ENCODE measurements around the gene CRYGC. TPM values are rescaled to one million over a fixed set of nuclear protein-coding genes. Genes with fewer than 3 reads are reported as not detected.

CRYGC gene
- total RNA-seq, 1 donor from 2014 or later = not detected

- no peaks in the 10 kb centered on the region for H3K36me3 ChIP-seq (ENCODE audit: insufficient read depth, low read length)
- Mint-ChIP-seq H3K4me3 (ENCODE audit: unreplicated experiment) (no peak overlapping the region), H3K27ac (ENCODE audit: unreplicated experiment) (no peak overlapping the region), H3K4me1 (ENCODE audit: low read depth, unreplicated experiment) (no peaks in the 10 kb centered on the region), H3K36me3 (ENCODE audit: low read depth, unreplicated experiment) (no peaks in the 10 kb centered on the region), H3K27me3 (ENCODE audit: low read depth, unreplicated experiment) (no peaks in the 10 kb centered on the region), H3K9me3 (ENCODE audit: unreplicated experiment) (no peaks in the 10 kb centered on the region)
- H3K27ac ChIP-seq (ENCODE audit: low read depth, low read length) = no peak overlapping the region
- H3K9me3 ChIP-seq (ENCODE audit: insufficient read depth, low read depth, low read length) = no peaks in the 10 kb centered on the region
- H2AFZ ChIP-seq (ENCODE audit: low read depth, low read length) = no peak overlapping the region
- FAIRE-seq = no peak
- TF ChIP-seq CTCF (IDR thresholded peaks at IDR 0.05; ENCODE audit: insufficient read depth, low read depth, low read length) (no peak), EZH2 (IDR thresholded peaks at IDR 0.05; ENCODE audit: insufficient read depth, low read length) (no peak)
- H3K4me3 ChIP-seq (ENCODE audit: insufficient read depth, low read depth, low read length) = no peak overlapping the region
- no peaks in the 10 kb centered on the region for H3K4me1 ChIP-seq (ENCODE audit: insufficient read depth, low read length)
- H4K20me1 ChIP-seq (ENCODE audit: insufficient read depth, low read length) = no peaks in the 10 kb centered on the region
- no peak for DNase-seq (ENCODE audit: low read depth)
- H3K27me3 ChIP-seq (ENCODE audit: insufficient read depth, low read length) = no peaks in the 10 kb centered on the region
- H3K9ac ChIP-seq (ENCODE audit: low read length) = no peak overlapping the region
- no peak overlapping the region for H3K4me2 ChIP-seq (ENCODE audit: low read length)
- no peaks in the 10 kb centered on the region for H3K79me2 ChIP-seq (ENCODE audit: insufficient read depth, low read length)
Measured at GRCh38 chr2:208098267-208098666, 31.4 kb downstream of the CRYGC start.

GRCh38 chr2:208097801-208098200 lies 31.8 kb downstream of the CRYGC start:
- H3K36me3 Mint-ChIP-seq (ENCODE audit: low read depth, unreplicated experiment) = no peaks in the 10 kb centered on the region
- Histone ChIP-seq H3K36me3 (ENCODE audit: insufficient read depth, low read length) (no peaks in the 10 kb centered on the region), H3K27me3 (ENCODE audit: insufficient read depth, low read length) (no peaks in the 10 kb centered on the region), H3K9me3 (ENCODE audit: insufficient read depth, low read depth, low read length) (no peaks in the 10 kb centered on the region), H3K4me1 (ENCODE audit: insufficient read depth, low read length) (no peaks in the 10 kb centered on the region), H3K79me2 (ENCODE audit: insufficient read depth, low read length) (no peaks in the 10 kb centered on the region), H3K4me3 (ENCODE audit: insufficient read depth, low read depth, low read length) (no peak overlapping the region), H3K4me2 (ENCODE audit: low read length) (no peak overlapping the region), H3K9ac (ENCODE audit: low read length) (no peak overlapping the region), H3K27ac (ENCODE audit: low read depth, low read length) (no peak overlapping the region), H4K20me1 (ENCODE audit: insufficient read depth, low read length) (no peaks in the 10 kb centered on the region), H2AFZ (ENCODE audit: low read depth, low read length) (no peak overlapping the region)
- H3K27me3 Mint-ChIP-seq (ENCODE audit: low read depth, unreplicated experiment) = no peaks in the 10 kb centered on the region
- no peak for TF ChIP-seq CTCF (IDR thresholded peaks at IDR 0.05; ENCODE audit: insufficient read depth, low read depth, low read length)
- no peak overlapping the region for H3K4me3 Mint-ChIP-seq (ENCODE audit: unreplicated experiment)
- DNase-seq (ENCODE audit: low read depth) = peak; percentile 40
- no peaks in the 10 kb centered on the region for H3K4me1 Mint-ChIP-seq (ENCODE audit: low read depth, unreplicated experiment)
- no peaks in the 10 kb centered on the region for H3K9me3 Mint-ChIP-seq (ENCODE audit: unreplicated experiment)
- no peak overlapping the region for H3K27ac Mint-ChIP-seq (ENCODE audit: unreplicated experiment)
- no peak for FAIRE-seq

- no peak for FAIRE-seq
- Mint-ChIP-seq H3K27ac (ENCODE audit: unreplicated experiment) (no peak overlapping the region), H3K36me3 (ENCODE audit: low read depth, unreplicated experiment) (no peaks in the 10 kb centered on the region), H3K4me1 (ENCODE audit: low read depth, unreplicated experiment) (no peaks in the 10 kb centered on the region), H3K27me3 (ENCODE audit: low read depth, unreplicated experiment) (peaks cover 2% of the 10 kb centered on the region), H3K4me3 (ENCODE audit: unreplicated experiment) (no peak overlapping the region), H3K9me3 (ENCODE audit: unreplicated experiment) (no peaks in the 10 kb centered on the region)
- Histone ChIP-seq H4K20me1 (ENCODE audit: insufficient read depth, low read length) (no peaks in the 10 kb centered on the region), H3K79me2 (ENCODE audit: insufficient read depth, low read length) (no peaks in the 10 kb centered on the region), H3K36me3 (ENCODE audit: insufficient read depth, low read length) (no peaks in the 10 kb centered on the region), H2AFZ (ENCODE audit: low read depth, low read length) (no peak overlapping the region), H3K27ac (ENCODE audit: low read depth, low read length) (no peak overlapping the region), H3K4me2 (ENCODE audit: low read length) (peak overlapping the region; percentile 10), H3K4me3 (ENCODE audit: insufficient read depth, low read depth, low read length) (no peak overlapping the region), H3K27me3 (ENCODE audit: insufficient read depth, low read length) (no peaks in the 10 kb centered on the region), H3K9me3 (ENCODE audit: insufficient read depth, low read depth, low read length) (no peaks in the 10 kb centered on the region), H3K4me1 (ENCODE audit: insufficient read depth, low read length) (no peaks in the 10 kb centered on the region), H3K9ac (ENCODE audit: low read length) (no peak overlapping the region)
- no peak for DNase-seq (ENCODE audit: low read depth)
- TF ChIP-seq CTCF (IDR thresholded peaks at IDR 0.05; ENCODE audit: insufficient read depth, low read depth, low read length) = no peak
- no peak for TF ChIP-seq EZH2 (IDR thresholded peaks at IDR 0.05; ENCODE audit: insufficient read depth, low read length)
Measured at GRCh38 chr2:208097313-208097712, 32.3 kb downstream of the CRYGC start.

Measured in astrocyte (in vitro differentiated cells and primary cell).